Natural killer cell (primary cell): Measurements from ENCODE around the gene PRKG1. TPM values are rescaled to one million over a fixed set of nuclear protein-coding genes. Genes with fewer than 3 reads are reported as not detected.

Experiments
- ATAC-seq, 3 donors: fragments of 150-1000 bp in 2 of 3; fragments of 200-7000 bp in 1 of 3; cut with Tn5 transposase; 1 replicate in 1 of 3; 2 replicates in 2 of 3; pipeline ENCODE4 v1.10.0; 2021; ENCODE audit warnings: mild to moderate bottlenecking in 2 of 3, moderate library complexity in 2 of 3
- DNase-seq, 2 donors: peaks; one replicate each; pipeline versions ENCODE4 v3.0.0 to v3.0.0-alpha.2; 2013 to 2021; ENCODE audit warnings: mixed read lengths in 1 of 2
- H3K27ac ChIP-seq: one replicate; pipeline ENCODE4 v1.5.1; 2013; ENCODE audit warnings: mild to moderate bottlenecking, low read length
- H3K27me3 ChIP-seq: one replicate; pipeline ENCODE4 v1.6.1; 2013; ENCODE audit warnings: low read length; ENCODE audit not compliant: control insufficient read depth, insufficient read depth
- H3K36me3 ChIP-seq: one replicate; pipeline ENCODE4 v1.6.1; 2013; ENCODE audit warnings: low read length; ENCODE audit not compliant: control insufficient read depth, insufficient read depth
- H3K4me1 ChIP-seq: one replicate; pipeline ENCODE4 v1.6.1; 2013; ENCODE audit warnings: low read length; ENCODE audit not compliant: control insufficient read depth, insufficient read depth
- H3K4me3 ChIP-seq: one replicate; pipeline ENCODE4 v1.5.1; 2013; ENCODE audit warnings: low read length
- H3K9me3 ChIP-seq: one replicate; pipeline ENCODE4 v1.6.1; 2013; ENCODE audit warnings: low read length; ENCODE audit not compliant: control insufficient read depth, insufficient read depth
- H3K27ac Mint-ChIP-seq, 2 donors: one replicate each; pipeline ENCODE4 v1.8.0; 2022; ENCODE audit warnings: mild to moderate bottlenecking in 2 of 2, mixed read lengths in 2 of 2, moderate library complexity in 1 of 2
- H3K27me3 Mint-ChIP-seq, 2 donors: one replicate each; pipeline ENCODE4 v1.8.0; 2022; ENCODE audit warnings: low read depth in 2 of 2, mixed read lengths in 2 of 2
- H3K36me3 Mint-ChIP-seq: one replicate; pipeline ENCODE4 v1.8.0; 2022; ENCODE audit warnings: mixed read lengths
- H3K4me1 Mint-ChIP-seq, 2 donors: one replicate each; pipeline ENCODE4 v1.8.0; 2022; ENCODE audit warnings: mixed read lengths in 2 of 2
- H3K4me3 Mint-ChIP-seq: one replicate; pipeline ENCODE4 v1.8.0; 2022; ENCODE audit warnings: mild to moderate bottlenecking, moderate library complexity, mixed read lengths
- H3K9me3 Mint-ChIP-seq, 2 donors: one replicate each; pipeline ENCODE4 v1.8.0; 2022; ENCODE audit warnings: mixed read lengths in 2 of 2
- CTCF ChIP-seq: fragments of 200-600 bp; IDR thresholded peaks from one replicate; pipeline ENCODE4 v1.8.0; 2022; ENCODE audit warnings: antibody characterized with exemption
- WGBS: methylation state at CpG from one replicate; pipeline ENCODE4 v1.1.7; 2013; ENCODE audit warnings: missing lambda C conversion rate; ENCODE audit not compliant: insufficient coverage; 5-methylcytosine and 5-hydroxymethylcytosine counted together
- intact Hi-C: fragments of 100-400 bp; cut with micrococcal nuclease; formaldehyde crosslinking; loops from one replicate; pipeline ENCODE4 v1.14.2; 2022
- total RNA-seq, 4 donors: library from RNA; stranded (reverse); fragments of 120-200 nt in 1 of 4; gene quantifications; one replicate each; pipeline versions ENCODE4 v1.2.3 to v1.2.4, GENCODE V29; 2013 to 2022

PRKG1 gene
- total RNA-seq, 3 donors from 2014 or later (not counting 1 experiment from before 2014, with no cell fraction given) = 0.23 to 0.41 (median 0.35) TPM

- Mint-ChIP-seq H3K4me1 (no peaks in the 10 kb centered on the region), H3K36me3 (no peaks in the 10 kb centered on the region), H3K27me3 (no peaks in the 10 kb centered on the region), H3K27ac (no peak overlapping the region), H3K9me3 (peaks cover 0 to 5% of the 10 kb centered on the region in 2 donors), H3K4me3 (no peak overlapping the region)
- Histone ChIP-seq H3K4me1 (no peaks in the 10 kb centered on the region), H3K27ac (no peak overlapping the region), H3K4me3 (no peak overlapping the region), H3K9me3 (no peaks in the 10 kb centered on the region), H3K36me3 (no peaks in the 10 kb centered on the region), H3K27me3 (no peaks in the 10 kb centered on the region)
- intact Hi-C loops = no loop called here
- TF ChIP-seq CTCF = no peak
- 86% methylated on average over 1 of the region's 2 CpGs for WGBS
- ATAC-seq (no peak), DNase-seq (no peak)
These were observed 1201.9 kb downstream of the PRKG1 start for GRCh38 chr10:52276163-52276562.

GRCh38 chr10:52276986-52277385 lies 1202.7 kb downstream of the PRKG1 start:
- TF ChIP-seq CTCF = no peak
- Mint-ChIP-seq H3K36me3 (no peaks in the 10 kb centered on the region), H3K9me3 (peaks cover 0 to 5% of the 10 kb centered on the region in 2 donors), H3K27me3 (no peaks in the 10 kb centered on the region), H3K27ac (no peak overlapping the region), H3K4me3 (no peak overlapping the region), H3K4me1 (no peaks in the 10 kb centered on the region)
- no peak overlapping the region for H3K4me3 ChIP-seq
- ATAC-seq (no peak), DNase-seq (no peak)
- no peaks in the 10 kb centered on the region for H3K27me3 ChIP-seq
- H3K9me3 ChIP-seq = no peaks in the 10 kb centered on the region
- H3K4me1 ChIP-seq = no peaks in the 10 kb centered on the region
- WGBS = 55% methylated on average over 1 of the region's 1 CpG
- intact Hi-C loops = no loop called here
- no peak overlapping the region for H3K27ac ChIP-seq
- no peaks in the 10 kb centered on the region for H3K36me3 ChIP-seq

DNA sequence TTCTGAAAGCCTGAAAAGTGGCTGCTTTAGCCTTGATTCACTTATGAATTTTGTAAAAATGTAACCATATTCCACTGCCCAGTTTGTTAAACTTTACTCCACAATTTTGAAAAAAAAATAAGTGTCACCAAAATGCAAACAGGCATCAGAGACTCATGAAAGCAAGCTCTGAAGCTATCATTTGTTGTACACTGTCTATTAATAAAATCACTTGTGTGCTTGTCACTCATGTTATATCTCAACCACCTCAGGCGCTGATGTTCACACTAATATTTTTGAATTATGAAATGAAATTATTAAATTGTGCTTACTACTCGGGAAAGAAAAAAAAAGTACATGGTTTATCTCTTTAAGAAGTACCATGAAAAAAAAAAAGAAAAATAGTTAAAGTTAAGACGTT lies 1205.3 kb downstream of the PRKG1 start:
- Histone ChIP-seq H3K36me3 (no peaks in the 10 kb centered on the region), H3K27ac (no peak overlapping the region), H3K4me3 (no peak overlapping the region), H3K27me3 (no peaks in the 10 kb centered on the region), H3K4me1 (no peaks in the 10 kb centered on the region), H3K9me3 (no peaks in the 10 kb centered on the region)
- no peaks in the 10 kb centered on the region for H3K4me1 Mint-ChIP-seq
- no peaks in the 10 kb centered on the region for H3K36me3 Mint-ChIP-seq
- H3K9me3 Mint-ChIP-seq = peaks cover 0 to 10% of the 10 kb centered on the region in 2 donors
- DNase-seq = no peak
- H3K4me3 Mint-ChIP-seq = no peak overlapping the region
- WGBS = no CpG with 5 or more reads among the region's 3 CpGs
- no peak overlapping the region for H3K27ac Mint-ChIP-seq
- intact Hi-C loops = no loop called here
- no peak for TF ChIP-seq CTCF
- no peak for ATAC-seq
- H3K27me3 Mint-ChIP-seq = no peaks in the 10 kb centered on the region

GRCh38 chr10:52280051-52280450 lies 1205.8 kb downstream of the PRKG1 start:
- H3K4me1 Mint-ChIP-seq = no peaks in the 10 kb centered on the region
- ATAC-seq = no peak

More at GRCh38 chr10:52280051-52280450, 1205.8 kb downstream of the PRKG1 start:
- H3K27ac ChIP-seq = no peak overlapping the region
- intact Hi-C loops = no loop called here
- TF ChIP-seq CTCF = no peak
- no peak overlapping the region for H3K27ac Mint-ChIP-seq
- no peaks in the 10 kb centered on the region for H3K27me3 ChIP-seq
- no peaks in the 10 kb centered on the region for H3K4me1 ChIP-seq
- no peaks in the 10 kb centered on the region for H3K36me3 Mint-ChIP-seq
- H3K4me3 Mint-ChIP-seq = no peak overlapping the region
- H3K9me3 ChIP-seq = no peaks in the 10 kb centered on the region
- H3K36me3 ChIP-seq = no peaks in the 10 kb centered on the region
- WGBS = 100% methylated on average over 1 of the region's 1 CpG
- no peak for DNase-seq
- H3K4me3 ChIP-seq = no peak overlapping the region
- no peaks in the 10 kb centered on the region for H3K27me3 Mint-ChIP-seq
- H3K9me3 Mint-ChIP-seq = peaks cover 0 to 8% of the 10 kb centered on the region in 2 donors
